Right atrium auricular region (tissue), 2 donors: Measurements from ENCODE around the gene PRLR. TPM values are rescaled to one million over a fixed set of nuclear protein-coding genes. Genes with fewer than 3 reads are reported as not detected.

ENCODE experiments used
- DNase-seq: peaks from one replicate; pipeline ENCODE4 v3.0.0-alpha.2; 2019; ENCODE audit warnings: low spot score
- H3K27ac ChIP-seq, 2 donors: fragments of 200-600 bp; sonication (generic); 1 replicate in 1 of 2; 2 replicates in 1 of 2; pipeline ENCODE4 v1.5.1; 2016 to 2019
- H3K27me3 ChIP-seq, 2 donors: fragments of 200-600 bp; sonication (generic); one replicate each; pipeline versions ENCODE4 v1.5.1 to v1.6.0; 2017 to 2019
- H3K36me3 ChIP-seq: fragments of 200-600 bp; sonication (generic); one replicate; pipeline ENCODE4 v1.5.1; 2016
- H3K4me1 ChIP-seq, 2 donors: fragments of 200-600 bp; sonication (generic); one replicate each; pipeline versions ENCODE4 v1.5.1 to v1.6.0; 2017 to 2019
- H3K4me3 ChIP-seq, 2 donors: fragments of 200-600 bp; sonication (generic); 1 replicate in 1 of 2; 2 replicates in 1 of 2; pipeline ENCODE4 v1.5.1; 2017 to 2019; ENCODE audit warnings: mild to moderate bottlenecking in 1 of 2, moderate library complexity in 1 of 2
- H3K9me3 ChIP-seq, 2 donors: fragments of 200-600 bp; sonication (generic); one replicate each; pipeline ENCODE4 v1.5.1; 2019
- CTCF ChIP-seq, 2 donors: fragments of 200-600 bp; sonication (generic); IDR thresholded peaks; one replicate each; pipeline ENCODE4 v1.5.1; 2019; ENCODE audit warnings: antibody characterized with exemption in 2 of 2
- total RNA-seq, 2 donors: library from RNA; depleted of rRNA; stranded (reverse); fragments of >200 nt; gene quantifications; one replicate each; pipeline ENCODE4 v1.1.0, GENCODE V29; 2016

Gene PRLR
- total RNA-seq, 2 donors from 2014 or later: 0.15 to 0.31 TPM

GRCh38 chr5:35129921-35130485 lies 100.3 kb downstream of the PRLR start:
- Histone ChIP-seq H3K9me3 (no peaks in the 10 kb centered on the region), H3K4me3 (no peak overlapping the region), H3K27me3 (no peaks in the 10 kb centered on the region), H3K27ac (no peak overlapping the region), H3K4me1 (no peaks in the 10 kb centered on the region), H3K36me3 (no peaks in the 10 kb centered on the region)
- DNase-seq: no peak
- TF ChIP-seq CTCF (IDR thresholded peaks at IDR 0.05): no peak

- no peaks in the 10 kb centered on the region for H3K4me1 ChIP-seq
- TF ChIP-seq CTCF (IDR thresholded peaks at IDR 0.05): no peak
- H3K4me3 ChIP-seq: no peak overlapping the region
- no peaks in the 10 kb centered on the region for H3K36me3 ChIP-seq
- H3K27ac ChIP-seq: no peak overlapping the region
- no peak for DNase-seq
- no peaks in the 10 kb centered on the region for H3K27me3 ChIP-seq
- H3K9me3 ChIP-seq: no peaks in the 10 kb centered on the region
These were observed 101.0 kb downstream of the PRLR start for GRCh38 chr5:35129276-35129675.

- DNase-seq: no peak
- H3K9me3 ChIP-seq: no peaks in the 10 kb centered on the region
- no peaks in the 10 kb centered on the region for H3K36me3 ChIP-seq
- no peak overlapping the region for H3K27ac ChIP-seq
- no peak overlapping the region for H3K4me3 ChIP-seq
- TF ChIP-seq CTCF (IDR thresholded peaks at IDR 0.05): no peak
- H3K4me1 ChIP-seq: no peaks in the 10 kb centered on the region
- H3K27me3 ChIP-seq: no peaks in the 10 kb centered on the region
These were observed 103.3 kb downstream of the PRLR start for GRCh38 chr5:35127006-35127405.

GRCh38 chr5:35125746-35126145 lies 104.5 kb downstream of the PRLR start:
- H3K4me1 ChIP-seq: no peaks in the 10 kb centered on the region
- H3K27me3 ChIP-seq: no peaks in the 10 kb centered on the region
- no peak for DNase-seq
- no peaks in the 10 kb centered on the region for H3K36me3 ChIP-seq
- H3K27ac ChIP-seq: no peak overlapping the region
- H3K4me3 ChIP-seq: no peak overlapping the region
- TF ChIP-seq CTCF (IDR thresholded peaks at IDR 0.05): no peak
- H3K9me3 ChIP-seq: no peaks in the 10 kb centered on the region

GRCh38 chr5:35124932-35125331 lies 105.4 kb downstream of the PRLR start:
- H3K9me3 ChIP-seq: no peaks in the 10 kb centered on the region
- DNase-seq: no peak
- H3K36me3 ChIP-seq: no peaks in the 10 kb centered on the region
- no peak overlapping the region for H3K4me3 ChIP-seq
- no peaks in the 10 kb centered on the region for H3K4me1 ChIP-seq
- no peaks in the 10 kb centered on the region for H3K27me3 ChIP-seq
- no peak for TF ChIP-seq CTCF (IDR thresholded peaks at IDR 0.05)
- no peak overlapping the region for H3K27ac ChIP-seq

- H3K9me3 ChIP-seq: no peaks in the 10 kb centered on the region
- H3K27me3 ChIP-seq: no peaks in the 10 kb centered on the region
These were observed 107.5 kb downstream of the PRLR start for GRCh38 chr5:35122819-35123218.

More at GRCh38 chr5:35122819-35123218, 107.5 kb downstream of the PRLR start:
- Histone ChIP-seq H3K27ac (no peak overlapping the region), H3K4me3 (no peak overlapping the region), H3K4me1 (no peaks in the 10 kb centered on the region), H3K36me3 (no peaks in the 10 kb centered on the region)
- no peak for TF ChIP-seq CTCF (IDR thresholded peaks at IDR 0.05)
- no peak for DNase-seq
